ENCODE data around the gene PTPRE. TPM values are rescaled to one million over a fixed set of nuclear protein-coding genes. Genes with fewer than 3 reads are reported as not detected.

Gene PTPRE
- polyA plus RNA-seq, 1 donor (not counting 4 experiments of a cell fraction or from before 2014, with no cell fraction given), result 15.1 TPM

- FAIRE-seq (no peak), DNase-seq (ENCODE audit: low read depth, low spot score) (no peak)
- H3K9me1 ChIP-seq (ENCODE audit: control insufficient read depth, extremely low read depth, insufficient read depth, low read length), result no peaks in the 10 kb centered on the region
- H3K4me1 ChIP-seq (ENCODE audit: control insufficient read depth, extremely low read depth, insufficient read depth, low read length), result no peaks in the 10 kb centered on the region
- no peak overlapping the region for H2AFZ ChIP-seq (ENCODE audit: control insufficient read depth, low read length)
- H4K20me1 ChIP-seq (ENCODE audit: control insufficient read depth, extremely low read depth, insufficient read depth, low read length), result peaks cover 2% of the 10 kb centered on the region
- TF ChIP-seq EZH2 (IDR thresholded peaks at IDR 0.05; ENCODE audit: low read length), result no peak
- TF ChIP-seq, protein P1, sequence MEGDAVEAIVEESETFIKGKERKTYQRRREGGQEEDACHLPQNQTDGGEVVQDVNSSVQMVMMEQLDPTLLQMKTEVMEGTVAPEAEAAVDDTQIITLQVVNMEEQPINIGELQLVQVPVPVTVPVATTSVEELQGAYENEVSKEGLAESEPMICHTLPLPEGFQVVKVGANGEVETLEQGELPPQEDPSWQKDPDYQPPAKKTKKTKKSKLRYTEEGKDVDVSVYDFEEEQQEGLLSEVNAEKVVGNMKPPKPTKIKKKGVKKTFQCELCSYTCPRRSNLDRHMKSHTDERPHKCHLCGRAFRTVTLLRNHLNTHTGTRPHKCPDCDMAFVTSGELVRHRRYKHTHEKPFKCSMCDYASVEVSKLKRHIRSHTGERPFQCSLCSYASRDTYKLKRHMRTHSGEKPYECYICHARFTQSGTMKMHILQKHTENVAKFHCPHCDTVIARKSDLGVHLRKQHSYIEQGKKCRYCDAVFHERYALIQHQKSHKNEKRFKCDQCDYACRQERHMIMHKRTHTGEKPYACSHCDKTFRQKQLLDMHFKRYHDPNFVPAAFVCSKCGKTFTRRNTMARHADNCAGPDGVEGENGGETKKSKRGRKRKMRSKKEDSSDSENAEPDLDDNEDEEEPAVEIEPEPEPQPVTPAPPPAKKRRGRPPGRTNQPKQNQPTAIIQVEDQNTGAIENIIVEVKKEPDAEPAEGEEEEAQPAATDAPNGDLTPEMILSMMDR (optimal IDR thresholded peaks at IDR 0.05 in 1 of 3, IDR thresholded peaks at IDR 0.05 in 1 of 3, conservative IDR thresholded peaks at IDR 0.05 in 1 of 3; ENCODE audit: extremely low read depth in 1 of 3, insufficient read depth in 2 of 3, low read length in 3 of 3), result no peak
- H3K36me3 ChIP-seq (ENCODE audit: control insufficient read depth in 2 of 2, extremely low read depth in 1 of 2, insufficient read depth in 2 of 2, low read length in 2 of 2), result peaks cover 2 to 46% of the 10 kb centered on the region in 2 experiments
- H3K27ac ChIP-seq (ENCODE audit: control insufficient read depth, insufficient read depth, low read length), result no peak overlapping the region
- no peaks in the 10 kb centered on the region for H3K9me3 ChIP-seq (ENCODE audit: control insufficient read depth, low read depth, low read length)
- no peak overlapping the region for H3K4me3 ChIP-seq (ENCODE audit: control insufficient read depth in 2 of 3, extremely low read depth in 1 of 3, insufficient read depth in 2 of 3, low read depth in 1 of 3, low read length in 3 of 3)
- H3K79me2 ChIP-seq (ENCODE audit: control insufficient read depth, insufficient read depth, low read length), result no peaks in the 10 kb centered on the region
- dilution Hi-C loops (cut with MboI; ENCODE audit: extremely low pct_ligation_motif_present, low sequenced_read_pairs), result no loop called here
- no peak overlapping the region for H3K9ac ChIP-seq (ENCODE audit: control insufficient read depth, extremely low read depth, insufficient read depth, low read length)
- H3K4me2 ChIP-seq (ENCODE audit: control insufficient read depth, extremely low read depth, insufficient read depth, low read depth, low read length), result no peak overlapping the region
- no peaks in the 10 kb centered on the region for H3K27me3 ChIP-seq (ENCODE audit: control insufficient read depth, extremely low read depth, insufficient read depth, low read length)
Measured at GRCh38 chr10:128110339-128110738, 203.4 kb downstream of the PTPRE start.

GRCh38 chr10:128111696-128112095 is 204.8 kb downstream of the PTPRE start:
- Histone ChIP-seq H3K4me2 (ENCODE audit: control insufficient read depth, extremely low read depth, insufficient read depth, low read depth, low read length) (no peak overlapping the region), H3K4me3 (ENCODE audit: control insufficient read depth in 2 of 3, extremely low read depth in 1 of 3, insufficient read depth in 2 of 3, low read depth in 1 of 3, low read length in 3 of 3) (no peak overlapping the region), H4K20me1 (ENCODE audit: control insufficient read depth, extremely low read depth, insufficient read depth, low read length) (peaks cover 2% of the 10 kb centered on the region), H3K9me3 (ENCODE audit: control insufficient read depth, low read depth, low read length) (no peaks in the 10 kb centered on the region), H3K9me1 (ENCODE audit: control insufficient read depth, extremely low read depth, insufficient read depth, low read length) (no peaks in the 10 kb centered on the region), H3K4me1 (ENCODE audit: control insufficient read depth, extremely low read depth, insufficient read depth, low read length) (no peaks in the 10 kb centered on the region), H2AFZ (ENCODE audit: control insufficient read depth, low read length) (no peak overlapping the region), H3K27me3 (ENCODE audit: control insufficient read depth, extremely low read depth, insufficient read depth, low read length) (no peaks in the 10 kb centered on the region), H3K27ac (ENCODE audit: control insufficient read depth, insufficient read depth, low read length) (no peak overlapping the region), H3K79me2 (ENCODE audit: control insufficient read depth, insufficient read depth, low read length) (no peaks in the 10 kb centered on the region), H3K36me3 (ENCODE audit: control insufficient read depth in 2 of 2, extremely low read depth in 1 of 2, insufficient read depth in 2 of 2, low read length in 2 of 2) (peaks cover 2 to 46% of the 10 kb centered on the region in 2 experiments), H3K9ac (ENCODE audit: control insufficient read depth, extremely low read depth, insufficient read depth, low read length) (no peak overlapping the region)
- dilution Hi-C loops (cut with MboI; ENCODE audit: extremely low pct_ligation_motif_present, low sequenced_read_pairs), result no loop called here
- FAIRE-seq (no peak), DNase-seq (ENCODE audit: low read depth, low spot score) (no peak)
- TF ChIP-seq, protein P1 (optimal IDR thresholded peaks at IDR 0.05 in 1 of 3, IDR thresholded peaks at IDR 0.05 in 1 of 3, conservative IDR thresholded peaks at IDR 0.05 in 1 of 3; ENCODE audit: extremely low read depth in 1 of 3, insufficient read depth in 2 of 3, low read length in 3 of 3), result no peak
- no peak for TF ChIP-seq EZH2 (IDR thresholded peaks at IDR 0.05; ENCODE audit: low read length)

Data from keratinocyte (primary cell).